Stomach (tissue), 9 donors: ENCODE data around the gene CRADD. TPM values are rescaled to one million over a fixed set of nuclear protein-coding genes. Genes with fewer than 3 reads are reported as not detected.

ENCODE experiments used
- DNase-seq, 2 donors: peaks; one replicate each; pipeline versions ENCODE4 v3.0.0 to v3.0.0-alpha.2; 2013 to 2019
- H3K27ac ChIP-seq, 5 donors: fragments of 200-600 bp in 4 of 5; sonication (generic) in 4 of 5; one replicate each; pipeline ENCODE4 v1.5.1; 2013 to 2019; ENCODE audit warnings: mild to moderate bottlenecking in 1 of 5, moderate library complexity in 1 of 5
- H3K27me3 ChIP-seq, 3 donors: fragments of 200-600 bp; sonication (generic); one replicate each; pipeline ENCODE4 v1.5.1; 2017 to 2019; ENCODE audit warnings: mixed run types in 1 of 3
- H3K36me3 ChIP-seq, 4 donors: fragments of 200-600 bp; sonication (generic); 1 replicate in 3 of 4; 2 replicates in 1 of 4; pipeline ENCODE4 v1.5.1; 2016 to 2019
- H3K4me1 ChIP-seq, 4 donors: fragments of 200-600 bp; sonication (generic); one replicate each; pipeline ENCODE4 v1.5.1; 2016 to 2019
- H3K4me3 ChIP-seq, 4 donors: fragments of 200-600 bp; sonication (generic) in 3 of 4; one replicate each; pipeline ENCODE4 v1.5.1; 2016 to 2019; ENCODE audit warnings: mild to moderate bottlenecking in 1 of 4
- H3K9me3 ChIP-seq, 4 donors: fragments of 200-600 bp; sonication (generic); one replicate each; pipeline ENCODE4 v1.5.1; 2016 to 2019
- CTCF ChIP-seq, 7 experiments: fragments of 450-650 bp in 4 of 7; fragments of 200-600 bp in 3 of 7; sonication (generic) in 3 of 7; IDR thresholded peaks; one replicate each; pipeline ENCODE4 v1.5.1; 2016 to 2019; ENCODE audit warnings: antibody characterized with exemption in 7 of 7, control low read depth in 2 of 7, mild to moderate bottlenecking in 1 of 7
- EP300 ChIP-seq: sonication (generic); formaldehyde crosslinking; IDR thresholded peaks from one replicate; pipeline ENCODE4 v1.6.1; 2017; ENCODE audit warnings: antibody characterized with exemption
- POLR2A ChIP-seq, 4 donors: fragments of 450-650 bp; IDR thresholded peaks; one replicate each; pipeline ENCODE4 v1.6.1; 2016; ENCODE audit warnings: antibody characterized with exemption in 4 of 4, control low read depth in 2 of 4, mild to moderate bottlenecking in 1 of 4, moderate library complexity in 1 of 4
- POLR2AphosphoS5 ChIP-seq, 3 donors: sonication (generic); formaldehyde crosslinking; IDR thresholded peaks; one replicate each; pipeline ENCODE4 v1.6.1; 2016; ENCODE audit warnings: antibody characterized with exemption in 3 of 3
- WGBS, 5 donors: extraction: QIAGEN DNeasy Blood & Tissue Kit in 3 of 5; methylation state at CpG; one replicate each; pipeline versions ENCODE4 v1.1.5 to v1.1.7; 2013 to 2018; 5-methylcytosine and 5-hydroxymethylcytosine counted together
- intact Hi-C: fragments of 100-400 bp; cut with DNase I; formaldehyde crosslinking; loops from one replicate; pipeline ENCODE4 v1.15.1; 2023; ENCODE audit warnings: low total_unique reads
- polyA plus RNA-seq, 3 donors: library from polyadenylated mRNA; stranded (reverse); fragments of 200-250 nt; gene quantifications; one replicate each; pipeline ENCODE4 v1.2.3, GENCODE V29; 2013
- total RNA-seq, 5 donors: library from RNA; depleted of rRNA; stranded (reverse); fragments of >200 nt; gene quantifications; one replicate each; pipeline versions ENCODE4 v1.1.0 to v1.2.3, GENCODE V29; 2014 to 2016
- donor health status: healthy with polysubstance abuse.
- donor health status: Bipolar disorder and iron deficiency.
- donor health status: healthy.

CRADD gene
- total and polyA plus RNA-seq, 8 donors: 2.3 to 30.9 (median 17.1) TPM

- Histone ChIP-seq H3K9me3 (peaks cover 0 to 5% (median 0%) of the 10 kb centered on the region in 4 donors), H3K36me3 (no peaks in the 10 kb centered on the region), H3K4me3 (no peak overlapping the region), H3K27me3 (no peaks in the 10 kb centered on the region), H3K27ac (no peak overlapping the region), H3K4me1 (peaks cover 0 to 10% (median 5%) of the 10 kb centered on the region in 4 donors)
- TF ChIP-seq POLR2AphosphoS5 (IDR thresholded peaks at IDR 0.05) (no peak), POLR2A (IDR thresholded peaks at IDR 0.05) (no peak), EP300 (no peak), CTCF (IDR thresholded peaks at IDR 0.05) (no peak)
- no peak for DNase-seq
- intact Hi-C loops: no loop called here
- WGBS, 5 donors: 15 to 41% (median 27%) methylated on average over 1 of the region's 1 CpG
Observed at GRCh38 chr12:93673084-93673483, 4.1 kb upstream of the CRADD start.

- Histone ChIP-seq H3K36me3 (no peaks in the 10 kb centered on the region), H3K4me3 (no peak overlapping the region), H3K27me3 (no peaks in the 10 kb centered on the region), H3K4me1 (peaks cover 2 to 23% (median 18%) of the 10 kb centered on the region in 4 donors), H3K9me3 (peaks cover 0 to 4% (median 0%) of the 10 kb centered on the region in 4 donors), H3K27ac (no peak overlapping the region)
- DNase-seq: no peak
- TF ChIP-seq EP300 (no peak), CTCF (IDR thresholded peaks at IDR 0.05) (no peak), POLR2AphosphoS5 (IDR thresholded peaks at IDR 0.05) (no peak), POLR2A (IDR thresholded peaks at IDR 0.05) (no peak)
- intact Hi-C loops: no loop called here
- 85 to 91% (median 87%) methylated on average over 6 of the region's 6 CpGs for WGBS, 5 donors
Observed at GRCh38 chr12:93674386-93674785, 2.8 kb upstream of the CRADD start.

- H3K27ac ChIP-seq: peak overlapping the region; percentile 92 to 99 (median 96)
- peak overlapping the region; percentile 52 to 69 (median 58) for H3K4me3 ChIP-seq
- H3K4me1 ChIP-seq: peaks cover 5 to 43% (median 23%) of the 10 kb centered on the region in 4 donors
- DNase-seq: no peak
- no peaks in the 10 kb centered on the region for H3K27me3 ChIP-seq
- intact Hi-C loops: no loop called here
- 47 to 56% (median 51%) methylated on average over 12 of the region's 12 CpGs for WGBS, 5 donors
- no peak for TF ChIP-seq EP300
- TF ChIP-seq POLR2A (IDR thresholded peaks at IDR 0.05): no peak
- no peak for TF ChIP-seq CTCF (IDR thresholded peaks at IDR 0.05)
- TF ChIP-seq POLR2AphosphoS5 (IDR thresholded peaks at IDR 0.05): no peak
- H3K9me3 ChIP-seq: no peaks in the 10 kb centered on the region
- H3K36me3 ChIP-seq: no peaks in the 10 kb centered on the region
Observed at GRCh38 chr12:93676408-93677194, 574 bp upstream of the CRADD start.

GRCh38 chr12:93678779-93679178 lies 1.6 kb downstream of the CRADD start:
- H3K27me3 ChIP-seq: no peaks in the 10 kb centered on the region
- TF ChIP-seq POLR2AphosphoS5 (IDR thresholded peaks at IDR 0.05) (no peak), CTCF (IDR thresholded peaks at IDR 0.05) (no peak), EP300 (no peak), POLR2A (IDR thresholded peaks at IDR 0.05) (no peak)
- no peak for DNase-seq
- intact Hi-C loops: no loop called here
- H3K4me3 ChIP-seq: no peak overlapping the region
- no peaks in the 10 kb centered on the region for H3K36me3 ChIP-seq
- H3K4me1 ChIP-seq: peaks cover 5 to 57% (median 23%) of the 10 kb centered on the region in 4 donors
- WGBS, 5 donors: 93 to 100% (median 97%) methylated on average over 5 of the region's 5 CpGs
- H3K9me3 ChIP-seq: no peaks in the 10 kb centered on the region
- H3K27ac ChIP-seq: peak overlapping the region in 2 of 5 donors; percentile 94 to 99
